ENCODE results near the gene NIPA2. TPM values are rescaled to one million over a fixed set of nuclear protein-coding genes. Genes with fewer than 3 reads are reported as not detected.

The NIPA2 gene
- total RNA-seq, 2 donors from 2014 or later, result 72.2 to 99.5 TPM

DNA sequence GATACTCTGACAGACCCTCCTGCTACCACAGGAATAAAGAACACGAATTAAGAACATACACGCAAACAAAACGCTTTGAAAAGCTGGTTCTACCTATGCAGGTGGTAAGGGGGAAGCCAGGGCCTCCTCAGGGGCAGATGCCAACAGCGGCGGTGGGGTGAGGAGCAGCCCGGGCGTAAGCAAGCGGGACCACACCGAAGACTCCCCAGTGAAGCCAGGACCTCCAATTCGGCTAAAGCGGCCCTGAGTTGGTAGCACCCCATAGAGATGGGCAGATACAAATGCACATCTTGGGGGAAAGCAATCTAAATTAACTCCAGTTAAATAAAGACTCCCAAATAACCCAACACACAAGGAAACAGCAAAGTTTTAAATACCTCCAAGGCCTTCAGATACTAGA lies 32.4 kb downstream of the NIPA2 start:
- Histone ChIP-seq H3K4me3 (no peak overlapping the region), H3K9ac (ENCODE audit: low read depth in 2 of 2, low read length in 2 of 2) (no peak overlapping the region), H3K27me3 (no peaks in the 10 kb centered on the region), H3K9me3 (no peaks in the 10 kb centered on the region), H3K4me1 (no peaks in the 10 kb centered on the region), H3K36me3 (peaks cover 14% of the 10 kb centered on the region), H3K27ac (no peak overlapping the region)
- intact Hi-C loops (cut with DNase I), result no loop called here
- TF ChIP-seq, protein P1, sequence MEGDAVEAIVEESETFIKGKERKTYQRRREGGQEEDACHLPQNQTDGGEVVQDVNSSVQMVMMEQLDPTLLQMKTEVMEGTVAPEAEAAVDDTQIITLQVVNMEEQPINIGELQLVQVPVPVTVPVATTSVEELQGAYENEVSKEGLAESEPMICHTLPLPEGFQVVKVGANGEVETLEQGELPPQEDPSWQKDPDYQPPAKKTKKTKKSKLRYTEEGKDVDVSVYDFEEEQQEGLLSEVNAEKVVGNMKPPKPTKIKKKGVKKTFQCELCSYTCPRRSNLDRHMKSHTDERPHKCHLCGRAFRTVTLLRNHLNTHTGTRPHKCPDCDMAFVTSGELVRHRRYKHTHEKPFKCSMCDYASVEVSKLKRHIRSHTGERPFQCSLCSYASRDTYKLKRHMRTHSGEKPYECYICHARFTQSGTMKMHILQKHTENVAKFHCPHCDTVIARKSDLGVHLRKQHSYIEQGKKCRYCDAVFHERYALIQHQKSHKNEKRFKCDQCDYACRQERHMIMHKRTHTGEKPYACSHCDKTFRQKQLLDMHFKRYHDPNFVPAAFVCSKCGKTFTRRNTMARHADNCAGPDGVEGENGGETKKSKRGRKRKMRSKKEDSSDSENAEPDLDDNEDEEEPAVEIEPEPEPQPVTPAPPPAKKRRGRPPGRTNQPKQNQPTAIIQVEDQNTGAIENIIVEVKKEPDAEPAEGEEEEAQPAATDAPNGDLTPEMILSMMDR (IDR thresholded peaks at IDR 0.05), result no peak
- no peak for DNase-seq

GRCh38 chr15:22871481-22872086 lies 33.1 kb downstream of the NIPA2 start:
- Histone ChIP-seq H3K9me3 (no peaks in the 10 kb centered on the region), H3K27ac (no peak overlapping the region), H3K4me3 (no peak overlapping the region), H3K9ac (ENCODE audit: low read depth in 2 of 2, low read length in 2 of 2) (no peak overlapping the region), H3K36me3 (peaks cover 7% of the 10 kb centered on the region), H3K27me3 (no peaks in the 10 kb centered on the region), H3K4me1 (no peaks in the 10 kb centered on the region)
- intact Hi-C loops (cut with DNase I), result no loop called here
- TF ChIP-seq, protein P1 (IDR thresholded peaks at IDR 0.05), result no peak
- DNase-seq, result no peak

DNA sequence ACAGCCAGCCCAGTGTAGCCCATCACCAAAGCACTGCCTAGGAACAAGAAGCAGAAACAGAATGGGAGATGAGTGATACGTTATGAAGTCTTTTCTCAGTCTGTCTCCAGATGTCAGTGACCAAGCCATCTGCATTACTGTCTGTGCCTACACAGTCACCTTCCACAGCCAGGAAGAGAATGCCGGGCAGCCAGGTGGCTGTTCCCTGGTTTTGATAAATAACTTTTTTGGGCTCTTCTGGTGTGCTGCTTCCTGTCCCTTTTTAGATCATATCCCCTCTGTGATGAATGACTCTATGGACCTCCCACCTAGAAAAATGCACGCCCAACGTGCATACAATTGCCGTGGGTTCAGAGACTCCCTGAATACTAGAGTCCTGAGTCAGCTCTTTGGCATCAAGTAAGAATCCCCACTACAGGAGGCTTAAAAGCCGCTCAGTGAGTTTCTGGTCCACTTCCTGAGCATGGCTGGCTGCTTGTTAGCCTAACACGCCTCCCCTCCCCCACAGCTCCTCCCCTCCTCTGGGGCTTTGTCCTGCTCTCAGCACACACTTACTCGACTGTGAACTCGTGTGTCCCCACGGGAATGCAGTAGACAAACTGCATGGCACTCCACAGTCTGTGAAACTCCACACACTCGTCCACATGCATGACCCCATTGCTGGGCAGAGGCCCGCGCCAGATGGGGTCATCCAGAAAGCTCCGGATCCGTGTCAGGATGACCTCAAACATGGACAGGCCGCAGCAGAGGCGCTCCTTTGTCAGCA lies 34.7 kb downstream of the NIPA2 start:
- no peak overlapping the region for H3K4me3 ChIP-seq
- H3K9me3 ChIP-seq, result no peaks in the 10 kb centered on the region
- H3K4me1 ChIP-seq, result no peaks in the 10 kb centered on the region
- TF ChIP-seq, protein P1 (IDR thresholded peaks at IDR 0.05), result no peak
- H3K27ac ChIP-seq, result no peak overlapping the region
- no peaks in the 10 kb centered on the region for H3K36me3 ChIP-seq
- H3K27me3 ChIP-seq, result no peaks in the 10 kb centered on the region
- no peak overlapping the region for H3K9ac ChIP-seq (ENCODE audit: low read depth in 2 of 2, low read length in 2 of 2)
- intact Hi-C loops (cut with DNase I), result no loop called here
- no peak for DNase-seq

DNA sequence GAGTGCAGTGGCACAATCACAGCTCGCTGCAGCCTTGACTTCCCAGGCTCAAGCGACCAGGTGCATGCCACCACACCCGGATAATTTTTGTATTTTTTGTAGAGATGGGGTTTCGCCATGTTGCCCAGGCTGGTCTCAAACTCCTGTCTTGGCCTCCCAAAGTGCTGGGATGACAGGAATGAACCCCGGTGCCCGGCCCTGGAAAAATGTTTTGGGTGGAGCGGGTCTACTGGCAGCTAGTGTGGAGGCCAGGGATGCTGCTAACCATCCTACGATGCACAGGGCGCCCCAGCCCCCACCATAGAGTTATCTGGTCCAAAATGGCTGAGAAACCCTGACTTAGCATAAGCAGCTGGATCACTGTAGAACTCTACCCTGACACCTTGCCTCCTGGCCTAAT lies 35.4 kb downstream of the NIPA2 start:
- no peaks in the 10 kb centered on the region for H3K4me1 ChIP-seq
- H3K36me3 ChIP-seq, result no peaks in the 10 kb centered on the region
- H3K27me3 ChIP-seq, result no peaks in the 10 kb centered on the region
- DNase-seq, result no peak
- no peak overlapping the region for H3K27ac ChIP-seq
- intact Hi-C loops (cut with DNase I), result no loop called here
- TF ChIP-seq, protein P1 (IDR thresholded peaks at IDR 0.05), result no peak
- H3K4me3 ChIP-seq, result no peak overlapping the region
- H3K9me3 ChIP-seq, result no peaks in the 10 kb centered on the region
- H3K9ac ChIP-seq (ENCODE audit: low read depth in 2 of 2, low read length in 2 of 2), result no peak overlapping the region

DNA sequence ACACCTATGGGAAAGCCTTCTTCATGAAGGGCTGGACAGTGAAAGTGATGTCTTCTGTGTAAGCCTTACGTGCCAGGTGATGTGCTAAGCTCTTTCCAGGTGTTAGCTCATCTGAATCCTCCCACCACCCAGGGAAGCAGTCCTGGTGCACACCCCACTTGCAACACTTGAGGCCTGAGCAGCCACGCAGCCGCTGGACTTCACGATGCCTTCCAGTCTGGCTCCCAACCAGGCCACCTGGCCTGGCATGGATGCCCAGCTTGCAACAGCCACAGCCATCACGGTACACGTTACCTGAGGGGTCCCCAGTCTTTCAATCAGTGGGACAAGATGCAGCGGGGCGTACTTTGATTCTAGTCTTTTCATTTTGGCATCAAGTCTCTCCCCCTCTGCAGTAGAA lies 35.8 kb downstream of the NIPA2 start:
- no peak for DNase-seq

More for the DNA sequence above, 35.8 kb downstream of the NIPA2 start:
- Histone ChIP-seq H3K27ac (no peak overlapping the region), H3K4me3 (no peak overlapping the region), H3K36me3 (no peaks in the 10 kb centered on the region), H3K9me3 (no peaks in the 10 kb centered on the region), H3K4me1 (no peaks in the 10 kb centered on the region), H3K27me3 (no peaks in the 10 kb centered on the region), H3K9ac (ENCODE audit: low read depth in 2 of 2, low read length in 2 of 2) (no peak overlapping the region)
- TF ChIP-seq, protein P1 (IDR thresholded peaks at IDR 0.05), result no peak
- intact Hi-C loops (cut with DNase I), result no loop called here
